Hindlimb muscle (tissue), 1 donor: ENCODE measurements around the gene ACBD5. TPM values are rescaled to one million over a fixed set of nuclear protein-coding genes. Genes with fewer than 3 reads are reported as not detected.

Experiments used
- DNase-seq: peaks from one replicate; pipeline ENCODE4 v3.0.0-alpha.2; 2013
- polyA plus RNA-seq: library from polyadenylated mRNA; unstranded; fragments of 120-200 nt; gene quantifications from one replicate; pipeline ENCODE4 v1.2.1, GENCODE V29; 2013; ENCODE audit not compliant: insufficient read length

ACBD5 gene
- polyA plus RNA-seq, 1 donor, result 23.8 TPM

- DNase-seq, result no peak
Observed at GRCh38 chr10:27147701-27148100, 92.9 kb downstream of the ACBD5 start.

GRCh38 chr10:27145937-27146336 lies 94.7 kb downstream of the ACBD5 start:
- DNase-seq, result no peak

Other genes starting within 250 kb of the ACBD5 start
- 12.3 TPM for gene ANKRD26, start 140.3 kb downstream of the ACBD5 start, polyA plus RNA-seq
- 81.0 TPM for gene YME1L1, start 86.4 kb downstream of the ACBD5 start, polyA plus RNA-seq
- 7.2 TPM for gene MASTL, start 85.4 kb downstream of the ACBD5 start, polyA plus RNA-seq